ENCODE data around the gene COX7C.

DNA sequence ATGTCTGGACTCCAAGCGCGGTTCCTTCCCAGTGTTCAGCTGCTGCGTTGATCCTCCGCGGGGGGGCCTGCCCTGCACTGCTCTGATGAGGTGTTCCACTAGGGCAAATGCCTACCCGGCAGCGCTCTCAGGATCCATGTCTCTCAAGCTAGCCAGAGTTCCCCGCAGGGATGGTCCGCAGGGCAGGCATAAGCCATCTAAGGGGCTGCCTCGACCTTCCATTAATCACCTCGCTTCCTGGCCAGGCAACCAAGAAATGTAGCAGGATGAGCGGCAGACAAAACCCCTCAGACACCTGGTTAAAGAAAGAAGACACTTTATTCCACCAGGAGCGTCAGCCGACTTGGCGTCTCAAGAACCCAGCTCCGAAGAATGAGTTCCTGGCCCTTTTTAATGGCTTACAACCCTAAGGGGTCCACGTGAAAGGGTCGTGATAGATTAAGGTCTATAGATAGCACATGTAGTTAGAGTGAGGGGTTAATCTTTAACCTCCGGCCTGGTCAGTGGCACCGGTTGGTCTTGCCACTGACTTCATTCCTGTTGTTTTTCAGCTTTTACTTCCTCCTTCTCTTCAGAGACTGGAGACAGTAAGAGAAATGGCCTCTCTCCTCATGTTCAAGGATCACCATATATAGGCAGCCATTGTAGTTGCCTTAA lies 47.2 kb upstream of the COX7C start:
- TF ChIP-seq, protein P1, sequence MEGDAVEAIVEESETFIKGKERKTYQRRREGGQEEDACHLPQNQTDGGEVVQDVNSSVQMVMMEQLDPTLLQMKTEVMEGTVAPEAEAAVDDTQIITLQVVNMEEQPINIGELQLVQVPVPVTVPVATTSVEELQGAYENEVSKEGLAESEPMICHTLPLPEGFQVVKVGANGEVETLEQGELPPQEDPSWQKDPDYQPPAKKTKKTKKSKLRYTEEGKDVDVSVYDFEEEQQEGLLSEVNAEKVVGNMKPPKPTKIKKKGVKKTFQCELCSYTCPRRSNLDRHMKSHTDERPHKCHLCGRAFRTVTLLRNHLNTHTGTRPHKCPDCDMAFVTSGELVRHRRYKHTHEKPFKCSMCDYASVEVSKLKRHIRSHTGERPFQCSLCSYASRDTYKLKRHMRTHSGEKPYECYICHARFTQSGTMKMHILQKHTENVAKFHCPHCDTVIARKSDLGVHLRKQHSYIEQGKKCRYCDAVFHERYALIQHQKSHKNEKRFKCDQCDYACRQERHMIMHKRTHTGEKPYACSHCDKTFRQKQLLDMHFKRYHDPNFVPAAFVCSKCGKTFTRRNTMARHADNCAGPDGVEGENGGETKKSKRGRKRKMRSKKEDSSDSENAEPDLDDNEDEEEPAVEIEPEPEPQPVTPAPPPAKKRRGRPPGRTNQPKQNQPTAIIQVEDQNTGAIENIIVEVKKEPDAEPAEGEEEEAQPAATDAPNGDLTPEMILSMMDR (IDR thresholded peaks at IDR 0.05), result no peak
- TF ChIP-seq POLR2A (IDR thresholded peaks at IDR 0.05) (no peak), EP300 (IDR thresholded peaks at IDR 0.05) (no peak)

Measured in stomach (tissue), 4 donors.